PC-3 (cell line): ENCODE results near the gene CACNA1A. TPM values are rescaled to one million over a fixed set of nuclear protein-coding genes. Genes with fewer than 3 reads are reported as not detected.
A peak's percentile ranks its signal among the peaks of the same experiment; 100 is the strongest.

ENCODE experiments used
- ATAC-seq: fragments of 200-7000 bp; cut with Tn5 transposase; 2 replicates; pipeline ENCODE4 v1.9.1; 2020; ENCODE audit warnings: mild to moderate bottlenecking, moderate library complexity
- BruUV-seq: library from RNA; stranded (reverse); fragments of 400-500 nt; replicated peaks from 2 replicates; lab custom pipeline; 2021; lab: Mats Ljungman, UMichigan
- CTCF ChIA-PET: fragments of 300-600 bp; sonication (Branson Sonifier 250); formaldehyde crosslinking; loops from one replicate; lab custom pipeline; 2022; ENCODE audit warnings: antibody characterized with exemption; lab: Charles Lee
- POLR2A ChIA-PET: fragments of 300-600 bp; sonication (Branson Sonifier 250); formaldehyde crosslinking; loops from one replicate; lab custom pipeline; 2022; ENCODE audit warnings: antibody characterized with exemption; ENCODE audit not compliant: unreplicated experiment; lab: Charles Lee
- DNase-seq: peaks from one replicate; pipeline ENCODE4 v3.0.0-alpha.2; 2015
- H2AFZ ChIP-seq: fragments of 300-600 bp; sonication (generic); 2 replicates; pipeline ENCODE4 v1.6.0; 2016; ENCODE audit warnings: antibody characterized with exemption, low read length
- H3F3A ChIP-seq: fragments of 300-600 bp; sonication (generic); one replicate; pipeline ENCODE4 v1.6.0; 2017; ENCODE audit warnings: antibody characterized with exemption, low read length, control low read depth, mild to moderate bottlenecking; ENCODE audit not compliant: unreplicated experiment
- H3K27ac ChIP-seq: fragments of 300-600 bp; sonication (generic); 2 replicates; pipeline ENCODE4 v1.5.1; 2016; ENCODE audit warnings: mild to moderate bottlenecking, low read length
- H3K27me3 ChIP-seq: fragments of 300-600 bp; sonication (generic); 2 replicates; pipeline ENCODE4 v1.6.1; 2016; ENCODE audit warnings: low read length, mixed read lengths
- H3K36me3 ChIP-seq: fragments of 300-600 bp; sonication (generic); 2 replicates; pipeline ENCODE4 v1.6.1; 2016; ENCODE audit warnings: low read depth, mixed run types, low read length, mixed read lengths
- H3K4me1 ChIP-seq: fragments of 300-600 bp; sonication (generic); 2 replicates; pipeline ENCODE4 v1.5.1; 2016; ENCODE audit warnings: low read length; ENCODE audit not compliant: insufficient read depth
- H3K4me2 ChIP-seq: fragments of 300-600 bp; sonication (generic); 2 replicates; pipeline ENCODE4 v1.6.0; 2016; ENCODE audit warnings: low read length
- H3K4me3 ChIP-seq: fragments of 300-600 bp; sonication (generic); 2 replicates; pipeline ENCODE4 v1.5.1; 2016; ENCODE audit warnings: mild to moderate bottlenecking, low read length, mixed read lengths
- H3K79me2 ChIP-seq: fragments of 300-600 bp; sonication (generic); 2 replicates; pipeline ENCODE4 v1.6.1; 2017; ENCODE audit warnings: low read length, mixed read lengths
- H3K9ac ChIP-seq: fragments of 300-600 bp; sonication (generic); 2 replicates; pipeline ENCODE4 v1.6.0; 2016; ENCODE audit warnings: mild to moderate bottlenecking, low read length
- H3K9me2 ChIP-seq: fragments of 300-600 bp; sonication (generic); replicated peaks from 2 replicates; pipeline ENCODE4 v1.6.1; 2016; ENCODE audit warnings: mixed run types, low read length, mixed read lengths
- H3K9me3 ChIP-seq: fragments of 300-600 bp; sonication (generic); 2 replicates; pipeline ENCODE4 v1.6.1; 2016; ENCODE audit warnings: low read length, mixed read lengths
- H4K20me1 ChIP-seq: fragments of 300-600 bp; sonication (generic); 2 replicates; pipeline ENCODE4 v1.6.1; 2016; ENCODE audit warnings: low read length, mixed read lengths
- CTCF ChIP-seq: fragments of 300-600 bp; sonication (generic); conservative IDR thresholded peaks from 2 replicates; pipeline ENCODE4 v1.5.1; 2017; ENCODE audit warnings: antibody characterized with exemption, low read depth, mild to moderate bottlenecking, low read length
- EZH2 ChIP-seq: fragments of 300-600 bp; sonication (generic); IDR thresholded peaks from one replicate; pipeline ENCODE4 v1.6.1; 2017; ENCODE audit warnings: antibody characterized with exemption, mild to moderate bottlenecking, low read length; ENCODE audit not compliant: unreplicated experiment
- EZH2phosphoT487 ChIP-seq: fragments of 300-600 bp; sonication (generic); IDR thresholded peaks from 2 replicates; pipeline ENCODE4 v1.6.1; 2018; ENCODE audit warnings: mild to moderate bottlenecking, antibody characterized with exemption, low read length, borderline replicate concordance
- intact Hi-C: fragments of 100-400 bp; cut with micrococcal nuclease; formaldehyde crosslinking; loops from 2 replicates; pipeline ENCODE4 v1.9.0; 2023
- total RNA-seq: library from RNA; depleted of rRNA; stranded (reverse); fragments of >200 nt; gene quantifications from 2 replicates; pipeline ENCODE4 v1.2.3, GENCODE V29; 2014

CACNA1A gene
- total RNA-seq, 1 experiment from 2014 or later: 0.62 TPM

DNA sequence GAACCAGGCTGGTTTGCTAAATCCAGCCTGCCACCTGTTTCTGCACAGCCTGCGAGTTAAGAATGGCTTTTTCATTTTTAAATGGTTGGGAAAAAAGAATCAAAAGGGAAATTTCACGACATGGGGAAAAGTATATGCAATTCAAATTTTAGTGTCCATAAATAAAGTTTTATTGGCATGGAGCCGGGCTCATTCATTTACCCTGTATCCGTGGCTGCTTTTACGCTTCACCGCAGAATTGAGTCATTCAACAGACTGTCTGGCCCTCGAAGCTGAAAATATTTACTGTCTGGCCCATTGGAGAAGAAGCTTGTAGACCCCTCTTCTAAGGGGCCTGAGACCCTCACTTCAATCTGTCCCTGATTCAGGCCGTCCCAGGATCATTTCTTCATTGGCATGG lies 329.9 kb downstream of the CACNA1A start:
- Histone ChIP-seq H4K20me1 (no peaks in the 10 kb centered on the region), H2AFZ (no peak overlapping the region), H3K27ac (no peak overlapping the region), H3K9me2 (no peaks in the 10 kb centered on the region), H3K4me1 (peaks cover 30% of the 10 kb centered on the region), H3K9me3 (no peaks in the 10 kb centered on the region), H3F3A (no peaks in the 10 kb centered on the region), H3K9ac (no peak overlapping the region), H3K36me3 (no peaks in the 10 kb centered on the region), H3K4me2 (peak overlapping the region; percentile 25; the same call in 1 of the 2 replicates), H3K27me3 (no peaks in the 10 kb centered on the region), H3K79me2 (peaks cover 1% of the 10 kb centered on the region), H3K4me3 (no peak overlapping the region)
- intact Hi-C loops: no loop called here
- DNase-seq: peak; percentile 68
- ChIA-PET CTCF (interaction anchor here (0.6 kb wide), 1 partner anchor 56 kb away, joined by 5 read pairs; no protein-coding TSS in a partner anchor), POLR2A (interaction anchor here (1.0 kb wide), 1 partner anchor 12 kb away, joined by 3 read pairs; no protein-coding TSS in a partner anchor)
- no TSS peak for BruUV-seq
- ATAC-seq: peak; percentile 52
- TF ChIP-seq EZH2: no peak
- no peak for TF ChIP-seq CTCF
- no peak for TF ChIP-seq EZH2phosphoT487

- TF ChIP-seq CTCF (no peak), EZH2 (no peak), EZH2phosphoT487 (no peak)
- Histone ChIP-seq H3K9me2 (no peaks in the 10 kb centered on the region), H3K27me3 (no peaks in the 10 kb centered on the region), H3K4me3 (no peak overlapping the region), H3K4me2 (no peak overlapping the region), H3K4me1 (peaks cover 59% of the 10 kb centered on the region), H3F3A (no peaks in the 10 kb centered on the region), H3K36me3 (no peaks in the 10 kb centered on the region), H3K9ac (no peak overlapping the region), H3K27ac (peak overlapping the region; percentile 11; the same call in 1 of the 2 replicates), H4K20me1 (no peaks in the 10 kb centered on the region), H2AFZ (no peak overlapping the region), H3K9me3 (no peaks in the 10 kb centered on the region), H3K79me2 (peaks cover 19% of the 10 kb centered on the region)
- ChIA-PET CTCF (no interaction called here), POLR2A (interaction anchor here (0.6 kb wide), 1 partner anchor 89 kb away, joined by 4 read pairs; no protein-coding TSS in a partner anchor)
- intact Hi-C loops: no loop called here
- no peak for ATAC-seq
- BruUV-seq: no TSS peak
- no peak for DNase-seq
These were observed 333.0 kb downstream of the CACNA1A start for GRCh38 chr19:13173139-13173737.
